Panc1 (cell line): Measurements from ENCODE around the gene TEPSIN.

Experiments
- CTCF ChIP-seq: fragments of 450-650 bp; IDR thresholded peaks from 2 replicates; pipeline ENCODE4 v1.5.1; 2017; ENCODE audit warnings: mild to moderate bottlenecking
- POLR2AphosphoS5 ChIP-seq: IDR thresholded peaks from 2 replicates; pipeline ENCODE4 v1.6.1; 2012; ENCODE audit warnings: mild to moderate bottlenecking, low read depth, low read length, moderate library complexity
- REST ChIP-seq, 2 experiments: IDR thresholded peaks; 2 replicates each; pipeline ENCODE4 v1.6.1; 2011 to 2012; ENCODE audit warnings: low read depth in 2 of 2, control low read depth in 1 of 2, low read length in 1 of 2, mild to moderate bottlenecking in 1 of 2, moderate library complexity in 1 of 2; ENCODE audit not compliant: insufficient read depth in 1 of 2
- SIN3A ChIP-seq: IDR thresholded peaks from 2 replicates; pipeline ENCODE4 v1.6.1; 2012; ENCODE audit warnings: low read depth, mild to moderate bottlenecking, low read length, moderate library complexity, borderline replicate concordance; ENCODE audit not compliant: insufficient read depth

- TF ChIP-seq CTCF (no peak), SIN3A (no peak), POLR2AphosphoS5 (no peak), REST (IDR thresholded peaks at IDR 0.05; ENCODE audit: insufficient read depth in 1 of 2, low read depth in 2 of 2, low read length in 1 of 2) (no peak)
Measured at GRCh38 chr17:81287741-81288430, 49.0 kb upstream of the TEPSIN start.
